PC-9 (cell line): Measurements from ENCODE around the gene PCNX1. TPM values are rescaled to one million over a fixed set of nuclear protein-coding genes. Genes with fewer than 3 reads are reported as not detected.

Source experiments
- BruUV-seq: library from RNA; stranded (reverse); fragments of 400-500 nt; replicated peaks from 2 replicates; lab custom pipeline; 2021; lab: Mats Ljungman, UMichigan
- CTCF ChIA-PET: fragments of 300-600 bp; sonication (Branson Sonifier 250); formaldehyde crosslinking; loops from one replicate; lab custom pipeline; 2022; ENCODE audit warnings: antibody characterized with exemption; lab: Charles Lee
- POLR2A ChIA-PET: fragments of 300-600 bp; sonication (Branson Sonifier 250); formaldehyde crosslinking; loops from one replicate; lab custom pipeline; 2022; ENCODE audit warnings: antibody characterized with exemption; ENCODE audit not compliant: unreplicated experiment; lab: Charles Lee
- DNase-seq, 2 experiments: peaks; one replicate each; pipeline versions ENCODE4 v3.0.0 to v3.0.0-alpha.2; 2015 to 2022; ENCODE audit warnings: mixed read lengths in 1 of 2
- H2AFZ ChIP-seq: fragments of 200-600 bp; sonication (generic); 2 replicates; pipeline ENCODE4 v1.8.1; 2017; ENCODE audit warnings: antibody characterized with exemption
- H3F3A ChIP-seq: fragments of 200-600 bp; sonication (generic); 2 replicates; pipeline ENCODE4 v1.8.1; 2017; ENCODE audit warnings: antibody characterized with exemption, mild to moderate bottlenecking, low read depth; ENCODE audit not compliant: insufficient read depth
- H3K27ac ChIP-seq: fragments of 200-600 bp; sonication (generic); 2 replicates; pipeline ENCODE4 v1.6.1; 2016; ENCODE audit warnings: mixed run types
- H3K27me3 ChIP-seq: fragments of 200-600 bp; sonication (generic); 2 replicates; pipeline ENCODE4 v1.6.1; 2016; ENCODE audit warnings: low read depth, mixed run types; ENCODE audit not compliant: insufficient read depth
- H3K36me3 ChIP-seq: fragments of 200-600 bp; sonication (generic); 2 replicates; pipeline ENCODE4 v1.6.1; 2016; ENCODE audit warnings: low read depth, mixed run types
- H3K4me1 ChIP-seq: fragments of 200-600 bp; sonication (generic); replicated peaks from 2 replicates; pipeline ENCODE4 v1.6.1; 2016; ENCODE audit warnings: mixed run types; ENCODE audit not compliant: insufficient read depth
- H3K4me2 ChIP-seq: fragments of 200-600 bp; sonication (generic); 2 replicates; pipeline ENCODE4 v1.6.1; 2017; ENCODE audit warnings: mixed run types
- H3K4me3 ChIP-seq: fragments of 200-600 bp; sonication (generic); 2 replicates; pipeline ENCODE4 v1.6.1; 2016; ENCODE audit warnings: mixed run types
- H3K79me2 ChIP-seq: fragments of 200-600 bp; sonication (generic); 2 replicates; pipeline ENCODE4 v1.6.1; 2017; ENCODE audit warnings: low read depth, mixed run types
- H3K9me2 ChIP-seq: fragments of 200-600 bp; sonication (generic); 2 replicates; pipeline ENCODE4 v1.8.1; 2017; ENCODE audit warnings: mild to moderate bottlenecking; ENCODE audit not compliant: insufficient read depth
- H3K9me3 ChIP-seq: fragments of 200-600 bp; sonication (generic); 2 replicates; pipeline ENCODE4 v1.8.1; 2016; ENCODE audit warnings: low read depth; ENCODE audit not compliant: insufficient read depth
- H4K20me1 ChIP-seq: fragments of 200-600 bp; sonication (generic); 2 replicates; pipeline ENCODE4 v1.8.1; 2017; ENCODE audit not compliant: insufficient read depth
- EZH2 ChIP-seq: fragments of 200-600 bp; sonication (generic); IDR thresholded peaks from 2 replicates; pipeline ENCODE4 v1.8.0; 2017; ENCODE audit warnings: antibody characterized with exemption, low read depth
- intact Hi-C: fragments of 100-400 bp; cut with micrococcal nuclease; formaldehyde crosslinking; loops from one replicate; pipeline ENCODE4 v1.10.0; 2022; ENCODE audit not compliant: unreplicated experiment
- total RNA-seq: library from RNA; stranded (reverse); gene quantifications from 2 replicates; pipeline ENCODE4 v1.2.3, GENCODE V29; 2021
- TF ChIP-seq, protein P1 (sequence below): fragments of 200-600 bp; sonication (generic); conservative IDR thresholded peaks from 2 replicates; pipeline ENCODE4 v1.6.1; 2017; ENCODE audit warnings: mixed run types, antibody characterized with exemption, mild to moderate bottlenecking, moderate library complexity

The PCNX1 gene
- total RNA-seq, 1 experiment from 2014 or later = 37.6 TPM

DNA sequence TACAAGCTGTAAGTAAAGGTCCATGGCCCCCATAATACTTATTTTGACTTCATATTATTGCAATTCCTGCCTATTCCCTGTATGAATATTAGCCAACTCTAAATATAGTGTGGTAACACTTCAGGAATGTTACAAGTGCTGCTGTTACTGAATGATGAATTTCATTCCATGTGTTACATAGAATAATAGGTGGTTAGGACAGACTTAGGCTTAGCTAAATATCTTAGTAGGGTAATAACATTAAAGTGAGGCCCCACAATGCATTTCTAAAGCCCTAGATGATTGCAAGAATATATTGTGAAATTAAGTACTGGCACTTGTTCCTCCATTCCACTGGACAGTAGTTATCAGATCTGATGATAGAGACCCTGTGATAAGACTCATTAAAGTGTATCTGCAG, 182.7 kb downstream of the PCNX1 start:
- Histone ChIP-seq H4K20me1 (no peaks in the 10 kb centered on the region), H2AFZ (no peak overlapping the region)
- CTCF ChIA-PET = no interaction called here

DNA sequence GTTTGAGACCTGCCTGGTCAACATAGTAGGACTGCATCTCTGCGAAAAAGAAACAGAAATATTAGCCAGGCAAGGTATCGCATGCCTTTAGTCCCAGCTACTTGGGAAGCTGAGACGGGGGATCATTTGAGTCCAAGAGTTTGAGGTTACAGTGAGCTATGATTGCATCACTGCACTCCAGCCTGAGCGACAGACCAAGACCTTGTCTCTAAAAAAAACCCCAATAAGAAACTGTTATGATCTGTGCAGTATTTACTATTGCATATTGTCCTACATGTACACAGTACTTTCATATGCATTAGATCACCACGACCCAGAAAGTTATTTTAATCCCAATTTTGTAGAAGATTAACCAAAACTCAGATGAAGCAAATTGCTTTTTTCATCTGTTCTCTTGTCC, 187.5 kb downstream of the PCNX1 start:
- H3K4me2 ChIP-seq = no peak overlapping the region
- CTCF ChIA-PET = interaction anchor here (0.6 kb wide), 1 partner anchor 1835 kb away, joined by 4 read pairs; no protein-coding TSS in a partner anchor

More for the DNA sequence above, 182.7 kb downstream of the PCNX1 start:
- no peaks in the 10 kb centered on the region; the same call in 1 of the 2 replicates for H3F3A ChIP-seq
- TF ChIP-seq, protein P1, sequence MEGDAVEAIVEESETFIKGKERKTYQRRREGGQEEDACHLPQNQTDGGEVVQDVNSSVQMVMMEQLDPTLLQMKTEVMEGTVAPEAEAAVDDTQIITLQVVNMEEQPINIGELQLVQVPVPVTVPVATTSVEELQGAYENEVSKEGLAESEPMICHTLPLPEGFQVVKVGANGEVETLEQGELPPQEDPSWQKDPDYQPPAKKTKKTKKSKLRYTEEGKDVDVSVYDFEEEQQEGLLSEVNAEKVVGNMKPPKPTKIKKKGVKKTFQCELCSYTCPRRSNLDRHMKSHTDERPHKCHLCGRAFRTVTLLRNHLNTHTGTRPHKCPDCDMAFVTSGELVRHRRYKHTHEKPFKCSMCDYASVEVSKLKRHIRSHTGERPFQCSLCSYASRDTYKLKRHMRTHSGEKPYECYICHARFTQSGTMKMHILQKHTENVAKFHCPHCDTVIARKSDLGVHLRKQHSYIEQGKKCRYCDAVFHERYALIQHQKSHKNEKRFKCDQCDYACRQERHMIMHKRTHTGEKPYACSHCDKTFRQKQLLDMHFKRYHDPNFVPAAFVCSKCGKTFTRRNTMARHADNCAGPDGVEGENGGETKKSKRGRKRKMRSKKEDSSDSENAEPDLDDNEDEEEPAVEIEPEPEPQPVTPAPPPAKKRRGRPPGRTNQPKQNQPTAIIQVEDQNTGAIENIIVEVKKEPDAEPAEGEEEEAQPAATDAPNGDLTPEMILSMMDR = no peak
- no peak for TF ChIP-seq EZH2
- H3K27ac ChIP-seq = no peak overlapping the region
- POLR2A ChIA-PET = interaction anchor here (0.6 kb wide), 1 partner anchor 905 kb away, joined by 20 read pairs; no protein-coding TSS in a partner anchor
- H3K4me2 ChIP-seq = no peak overlapping the region
- no peak overlapping the region for H3K4me3 ChIP-seq
- no peak for DNase-seq
- no peaks in the 10 kb centered on the region for H3K27me3 ChIP-seq
- no peaks in the 10 kb centered on the region for H3K9me3 ChIP-seq
- H3K4me1 ChIP-seq = no peaks in the 10 kb centered on the region
- no peaks in the 10 kb centered on the region for H3K9me2 ChIP-seq
- H3K36me3 ChIP-seq = peaks cover 7% of the 10 kb centered on the region; the same call in 1 of the 2 replicates
- BruUV-seq = no TSS peak
- no peaks in the 10 kb centered on the region for H3K79me2 ChIP-seq
- intact Hi-C loops = no loop called here

DNA sequence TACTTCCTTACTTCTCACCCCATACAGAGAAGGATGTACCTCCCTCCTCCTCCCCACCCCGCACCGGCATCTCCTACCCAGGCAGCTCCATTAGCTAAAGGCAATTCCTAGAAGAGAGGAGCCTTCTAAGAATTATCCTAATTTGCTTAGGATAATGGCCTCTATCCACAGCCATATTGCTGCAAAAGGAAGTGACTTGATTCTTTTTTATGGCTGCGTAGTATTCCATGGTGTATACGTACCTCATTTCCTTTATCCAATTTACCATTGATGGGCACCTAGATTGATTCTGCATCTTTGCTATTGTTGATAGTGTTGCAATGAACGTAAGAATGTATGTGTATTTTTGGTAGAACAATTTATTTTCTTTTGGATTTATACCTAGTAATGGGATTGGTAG, 189.7 kb downstream of the PCNX1 start:
- H3K4me3 ChIP-seq = no peak overlapping the region
- H3K4me1 ChIP-seq = no peaks in the 10 kb centered on the region
- H3K27me3 ChIP-seq = no peaks in the 10 kb centered on the region
- no peaks in the 10 kb centered on the region; the same call in 1 of the 2 replicates for H3K9me3 ChIP-seq
- ChIA-PET POLR2A (no interaction called here), CTCF (interaction anchor here (0.6 kb wide), 1 partner anchor 35 kb away, joined by 3 read pairs; no protein-coding TSS in a partner anchor)
- H3F3A ChIP-seq = no peaks in the 10 kb centered on the region
- no peaks in the 10 kb centered on the region for H4K20me1 ChIP-seq
- DNase-seq = no peak
- no peaks in the 10 kb centered on the region for H3K9me2 ChIP-seq
- H3K36me3 ChIP-seq = no peaks in the 10 kb centered on the region
- H2AFZ ChIP-seq = no peak overlapping the region
- no peaks in the 10 kb centered on the region for H3K79me2 ChIP-seq
- TF ChIP-seq, protein P1 = no peak
- no peak for TF ChIP-seq EZH2
- BruUV-seq = no TSS peak
- intact Hi-C loops = no loop called here
- H3K27ac ChIP-seq = no peak overlapping the region
- no peak overlapping the region for H3K4me2 ChIP-seq

More for the DNA sequence above, 187.5 kb downstream of the PCNX1 start:
- POLR2A ChIA-PET = no interaction called here
- Histone ChIP-seq H3K36me3 (0 out of 2 replicates have a peak, but pooled peaks cover 7% of the 10 kb centered on the region), H3K27me3 (no peaks in the 10 kb centered on the region), H4K20me1 (no peaks in the 10 kb centered on the region), H3K4me3 (no peak overlapping the region), H3K9me2 (no peaks in the 10 kb centered on the region), H3K9me3 (no peaks in the 10 kb centered on the region; the same call in 1 of the 2 replicates), H2AFZ (no peak overlapping the region), H3F3A (no peaks in the 10 kb centered on the region), H3K79me2 (no peaks in the 10 kb centered on the region), H3K4me1 (no peaks in the 10 kb centered on the region), H3K27ac (no peak overlapping the region)
- intact Hi-C loops = no loop called here
- TF ChIP-seq, protein P1 = no peak
- TF ChIP-seq EZH2 = no peak
- no TSS peak for BruUV-seq
- no peak for DNase-seq
